Endometrial microvascular endothelial cells (primary cell): Measurements from ENCODE around the gene MBNL2. TPM values are rescaled to one million over a fixed set of nuclear protein-coding genes. Genes with fewer than 3 reads are reported as not detected.

Experiments used
- in situ Hi-C: cut with HindIII; loops from 2 replicates; pipeline ENCODE4 v1.10.0; 2017; ENCODE audit warnings: low sequenced_read_pairs, low pct_unique_long_range_greater_than_20kb; ENCODE audit errors: inconsistent ontology term
- total RNA-seq: library from RNA; depleted of rRNA; stranded (reverse); fragments of >200 nt; gene quantifications from one replicate; pipeline ENCODE4 v1.2.3, GENCODE V29; 2015; ENCODE audit errors: inconsistent ontology term

The MBNL2 gene
- total RNA-seq, 1 donor from 2014 or later: 76.1 TPM

DNA sequence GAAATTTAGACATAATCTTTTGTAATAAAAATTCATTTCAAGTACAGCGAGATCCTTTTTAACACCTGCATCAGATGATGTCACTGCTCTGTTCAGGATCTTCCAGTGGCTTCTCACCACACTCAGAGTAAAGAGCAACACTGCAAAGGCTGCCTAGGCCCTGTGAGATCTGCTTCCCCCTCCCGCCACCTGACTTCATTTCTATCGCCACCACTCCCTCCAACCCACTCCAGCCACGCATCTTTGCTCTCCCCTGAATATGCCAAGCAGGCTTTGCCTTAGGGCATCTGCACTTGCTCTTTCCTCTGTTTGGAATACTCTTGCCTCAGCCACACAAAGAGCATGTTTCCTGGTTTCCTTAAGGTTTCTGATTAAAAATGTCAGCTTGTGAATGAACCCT, 58.3 kb downstream of the MBNL2 start:
- in situ Hi-C loops: no loop called here

DNA sequence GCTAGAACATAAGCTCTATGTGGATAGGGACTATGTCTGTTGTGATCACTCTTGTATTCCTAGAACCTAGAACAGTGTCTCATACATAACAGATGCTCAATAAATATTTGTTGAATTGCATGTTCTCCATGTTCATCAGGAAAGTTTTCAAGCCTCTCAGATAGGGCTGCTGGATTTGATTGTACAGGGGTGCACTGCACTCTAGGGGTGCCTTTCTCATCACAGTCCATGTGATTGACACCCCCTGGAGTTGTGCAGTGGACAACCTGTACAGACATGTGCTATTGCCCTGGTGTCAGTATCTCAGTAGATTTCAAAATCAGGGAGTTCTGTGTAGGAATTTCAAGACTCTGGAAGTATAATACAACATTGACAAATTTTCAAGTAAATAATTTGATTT, 58.9 kb downstream of the MBNL2 start:
- in situ Hi-C loops: no loop called here

GRCh38 chr13:97282705-97283104, 60.6 kb downstream of the MBNL2 start:
- in situ Hi-C loops: no loop called here

DNA sequence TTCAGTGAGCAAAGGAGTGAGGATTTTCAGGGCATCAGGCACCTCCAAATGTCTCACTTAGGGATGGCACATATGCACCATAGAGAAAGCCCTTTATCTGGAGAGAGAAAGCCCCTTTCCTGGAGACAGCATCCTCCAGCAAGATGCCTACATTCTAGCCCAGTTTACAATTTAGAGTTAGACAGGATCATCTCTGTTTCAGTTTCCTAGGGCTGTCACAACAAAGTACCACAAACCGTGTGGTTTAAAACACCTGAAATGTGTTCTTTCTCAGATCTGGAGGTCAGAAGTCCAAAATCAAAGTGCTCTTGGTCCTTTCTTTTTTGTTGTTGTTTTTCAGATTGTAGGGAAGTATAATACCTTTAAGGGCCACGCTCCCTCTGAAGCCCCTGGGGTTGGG, 61.8 kb downstream of the MBNL2 start:
- in situ Hi-C loops: no loop called here

- in situ Hi-C loops: no loop called here
Observed at GRCh38 chr13:97284558-97284957, 62.4 kb downstream of the MBNL2 start.

GRCh38 chr13:97285221-97285955, 63.3 kb downstream of the MBNL2 start:
- in situ Hi-C loops: no loop called here

GRCh38 chr13:97286317-97287046, 64.3 kb downstream of the MBNL2 start:
- in situ Hi-C loops: no loop called here

- in situ Hi-C loops: no loop called here
Observed at GRCh38 chr13:97287047-97287383, 64.9 kb downstream of the MBNL2 start.

GRCh38 chr13:97288486-97288900, 66.4 kb downstream of the MBNL2 start:
- in situ Hi-C loops: no loop called here

GRCh38 chr13:97289514-97290298, 67.6 kb downstream of the MBNL2 start:
- in situ Hi-C loops: no loop called here

- in situ Hi-C loops: no loop called here
Observed at GRCh38 chr13:97295283-97296182, 73.4 kb downstream of the MBNL2 start.

DNA sequence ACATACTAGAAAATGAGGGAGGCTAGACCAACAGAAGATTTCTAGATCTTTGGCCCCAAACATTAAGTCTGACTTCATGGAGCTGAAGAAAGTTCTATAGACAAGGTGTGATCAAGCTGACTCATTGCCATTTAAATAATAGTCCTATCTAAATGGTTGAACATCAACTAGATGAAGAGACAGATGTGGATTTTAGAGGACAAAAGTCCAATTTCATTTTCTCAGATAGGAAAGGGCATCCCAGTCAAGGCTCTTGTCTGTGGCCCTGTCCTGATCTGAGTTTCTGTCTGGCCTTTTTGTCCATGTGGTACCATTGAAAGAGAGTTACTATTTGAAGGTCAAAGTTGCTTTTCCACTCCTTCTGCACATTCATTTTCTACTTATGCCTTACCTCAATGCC, 74.6 kb downstream of the MBNL2 start:
- in situ Hi-C loops: no loop called here

DNA sequence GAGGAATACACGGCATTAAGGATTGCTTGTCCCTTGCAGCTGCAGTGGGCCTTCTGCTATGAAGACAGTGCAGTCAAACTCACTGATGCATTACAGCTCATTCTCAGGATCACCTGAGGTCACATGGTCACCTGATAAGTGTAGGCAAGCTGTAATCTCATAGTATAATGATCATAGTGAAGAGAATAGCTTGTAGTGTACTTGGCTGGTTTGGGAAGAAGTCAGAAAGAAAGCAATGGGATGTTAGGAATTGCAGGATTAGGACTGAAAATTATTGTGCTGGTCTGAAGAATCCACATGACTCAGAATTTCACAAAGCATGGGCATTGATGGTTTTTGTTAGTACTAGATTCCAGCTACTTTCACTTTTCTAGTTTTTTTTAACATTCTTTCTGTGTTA, 76.7 kb downstream of the MBNL2 start:
- in situ Hi-C loops: no loop called here

DNA sequence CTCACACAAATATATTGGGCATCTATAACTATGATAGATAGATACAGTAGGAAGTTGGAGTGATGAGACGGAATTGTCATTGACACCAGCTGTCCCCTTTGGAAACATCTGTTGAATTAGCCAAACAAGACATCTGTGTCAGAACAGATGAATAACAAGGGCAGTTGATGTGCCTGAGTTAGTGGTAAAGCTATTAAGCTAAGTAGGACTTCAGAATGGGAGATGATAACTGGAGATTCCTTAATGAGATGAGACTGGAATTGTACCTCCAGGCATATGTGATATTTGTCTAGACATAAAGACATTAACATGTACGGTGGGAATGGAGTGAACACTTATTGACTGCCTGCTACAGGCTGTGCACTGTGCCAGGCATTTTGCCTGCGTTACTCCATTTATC, 78.7 kb downstream of the MBNL2 start:
- in situ Hi-C loops: no loop called here

DNA sequence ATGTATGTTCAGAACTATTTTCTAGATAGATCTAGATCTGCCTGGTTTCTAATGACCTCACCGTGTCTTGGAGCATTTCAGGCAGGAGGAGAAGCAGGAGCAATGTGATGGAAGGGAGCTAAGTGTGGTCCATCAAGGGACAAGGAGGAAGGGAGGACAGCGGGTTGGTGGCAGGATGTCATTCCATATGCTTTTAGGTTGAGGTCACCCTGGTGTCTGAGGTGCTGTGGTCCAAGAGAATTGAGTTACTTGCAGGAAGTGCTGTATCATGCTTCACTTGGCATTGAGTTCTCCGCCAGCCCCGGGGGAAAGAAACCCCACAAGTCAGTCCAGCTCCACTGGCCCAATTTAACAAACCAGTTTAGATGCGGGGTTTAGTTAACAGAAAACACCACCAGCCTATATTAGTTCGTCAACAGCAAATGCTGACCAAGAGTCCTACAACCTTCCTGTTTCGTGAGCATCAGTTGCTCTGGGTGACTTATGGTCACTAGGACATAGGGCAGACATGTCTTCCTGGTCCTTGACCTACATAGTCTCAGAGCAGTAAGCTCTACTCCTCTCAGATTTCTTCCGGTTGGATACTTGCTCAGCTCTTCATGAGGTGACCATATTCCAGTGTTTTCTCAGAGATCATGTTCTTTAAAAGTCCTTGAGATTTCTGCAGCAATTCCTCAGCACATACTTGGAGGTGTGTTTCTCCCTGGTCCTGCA, 79.4 kb downstream of the MBNL2 start:
- in situ Hi-C loops: no loop called here

GRCh38 chr13:97302611-97303010, 80.5 kb downstream of the MBNL2 start:
- in situ Hi-C loops: no loop called here

GRCh38 chr13:97306106-97306505, 84.0 kb downstream of the MBNL2 start:
- in situ Hi-C loops: no loop called here

DNA sequence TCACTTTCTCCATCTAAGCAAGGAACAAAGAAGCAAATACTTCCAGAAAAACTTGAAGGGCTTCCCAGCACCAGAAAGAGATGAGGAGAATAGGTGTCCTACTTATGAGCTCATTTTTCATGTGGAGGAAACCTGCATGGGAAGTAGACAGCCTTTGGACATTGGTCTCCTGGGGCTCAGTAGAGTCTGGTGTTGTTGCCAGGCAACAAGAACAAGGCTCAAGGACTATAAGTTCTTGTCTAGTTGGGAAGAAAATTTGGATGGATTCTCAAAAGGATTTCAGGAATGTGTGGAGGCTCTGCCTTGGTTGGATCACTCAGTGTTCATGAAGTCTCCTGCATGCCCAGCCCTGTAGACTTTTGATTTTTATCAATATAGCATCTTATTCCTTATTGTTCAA, 84.5 kb downstream of the MBNL2 start:
- in situ Hi-C loops: no loop called here
